C4-2B (cell line): Measurements from ENCODE around the gene AK9.

ENCODE experiments used
- H3K27ac ChIP-seq: fragments of 450-650 bp; 2 replicates; pipeline ENCODE4 v1.5.1; 2017
- CTCF ChIP-seq: fragments of 450-650 bp; conservative IDR thresholded peaks from 2 replicates; pipeline ENCODE4 v1.5.1; 2017; ENCODE audit warnings: mild to moderate bottlenecking
- ZFX ChIP-seq: fragments of 450-650 bp; IDR thresholded peaks from 2 replicates; pipeline ENCODE4 v1.6.1; 2017

AK9 gene

DNA sequence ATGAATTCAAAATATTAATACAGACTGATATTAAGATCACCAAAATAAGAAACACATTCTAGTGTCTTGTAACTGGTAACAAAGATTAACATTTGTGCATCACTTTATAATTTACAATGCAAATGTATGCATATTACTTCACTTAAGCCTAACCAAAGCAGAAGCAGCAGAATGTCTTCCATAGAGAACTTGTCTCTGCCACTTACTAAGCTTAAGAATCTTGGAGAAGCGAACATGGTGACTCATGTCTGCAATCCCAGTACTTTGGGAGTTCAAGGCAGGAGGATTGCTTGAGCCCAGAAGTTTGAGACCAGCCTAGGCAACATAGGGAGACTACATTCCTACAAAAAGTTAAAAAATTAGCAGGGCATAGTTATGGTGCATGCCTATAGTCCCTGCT is 18.8 kb downstream of the AK9 start:
- no peak overlapping the region for H3K27ac ChIP-seq
- TF ChIP-seq ZFX (no peak), CTCF (no peak)

GRCh38 chr6:109671733-109672132 is 19.3 kb downstream of the AK9 start:
- TF ChIP-seq ZFX (no peak), CTCF (no peak)
- H3K27ac ChIP-seq: no peak overlapping the region

DNA sequence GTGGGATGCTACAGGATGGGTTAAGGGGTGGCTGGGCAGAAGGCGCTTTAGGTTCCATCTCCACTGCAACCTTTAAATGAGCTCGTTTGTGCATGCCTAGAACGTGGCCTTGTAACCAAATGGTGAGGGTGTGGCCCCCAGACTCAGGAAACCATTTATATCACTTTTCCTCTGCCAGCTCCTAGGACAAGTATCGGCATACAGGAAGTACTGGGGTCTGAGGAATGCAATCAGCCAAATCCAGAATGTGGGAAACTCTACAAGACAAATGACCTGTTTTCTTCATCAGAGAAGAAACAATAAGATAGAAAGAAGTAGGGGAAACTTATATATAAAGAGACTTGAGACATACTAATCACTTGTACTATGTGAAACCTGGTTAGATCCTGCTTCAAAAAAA is 21.2 kb downstream of the AK9 start:
- TF ChIP-seq CTCF (no peak), ZFX (no peak)
- H3K27ac ChIP-seq: no peak overlapping the region

DNA sequence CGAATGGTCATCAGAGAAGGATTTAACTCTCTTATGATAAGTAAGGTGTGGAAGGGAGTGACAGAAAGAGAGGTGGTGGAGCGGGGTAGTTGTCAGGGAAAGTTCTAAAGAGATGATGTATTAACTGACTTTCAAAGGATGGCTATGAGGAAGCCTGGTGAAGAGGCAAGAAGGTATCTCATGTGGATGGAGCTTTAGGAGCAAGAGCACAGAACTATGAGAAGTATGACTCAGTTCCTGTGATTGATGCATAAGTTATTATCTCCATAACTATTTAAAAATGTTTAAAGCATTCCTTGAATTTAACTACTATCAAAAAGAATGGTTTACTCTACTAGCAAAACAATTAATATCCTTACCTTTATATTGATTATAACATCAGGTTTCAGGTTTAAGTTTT is 28.8 kb downstream of the AK9 start:
- TF ChIP-seq CTCF (no peak), ZFX (no peak)
- H3K27ac ChIP-seq: no peak overlapping the region

GRCh38 chr6:109660526-109661320 is 30.3 kb downstream of the AK9 start:
- no peak overlapping the region for H3K27ac ChIP-seq
- TF ChIP-seq CTCF (no peak), ZFX (no peak)

GRCh38 chr6:109655761-109656262 is 35.2 kb downstream of the AK9 start:
- H3K27ac ChIP-seq: no peak overlapping the region
- TF ChIP-seq CTCF (no peak), ZFX (no peak)

GRCh38 chr6:109653264-109653663 is 37.7 kb downstream of the AK9 start:
- no peak for TF ChIP-seq ZFX
- no peak for TF ChIP-seq CTCF
- H3K27ac ChIP-seq: no peak overlapping the region
